Measurements from ENCODE around the gene VPS13C.

GRCh38 chr15:61983081-61983480 lies 77.2 kb downstream of the VPS13C start:
- TF ChIP-seq CTCF (IDR thresholded peaks at IDR 0.05) (no peak), POLR2A (IDR thresholded peaks at IDR 0.05) (no peak)

Data from tibial nerve (tissue), 3 donors.